NCI-H345 (cell line): ENCODE data around the gene AGFG1.
A peak's percentile ranks its signal among the peaks of the same experiment; 100 is the strongest.
"Not testable (repeated sequence)": the region's sequence is repeated elsewhere in the genome, so short reads cannot be mapped to it uniquely, and the experiment has no call there.

Experiments used
- DNase-seq: peaks from one replicate; lab custom pipeline; 2025; lab: John Stamatoyannopoulos, UW

The AGFG1 gene

DNA sequence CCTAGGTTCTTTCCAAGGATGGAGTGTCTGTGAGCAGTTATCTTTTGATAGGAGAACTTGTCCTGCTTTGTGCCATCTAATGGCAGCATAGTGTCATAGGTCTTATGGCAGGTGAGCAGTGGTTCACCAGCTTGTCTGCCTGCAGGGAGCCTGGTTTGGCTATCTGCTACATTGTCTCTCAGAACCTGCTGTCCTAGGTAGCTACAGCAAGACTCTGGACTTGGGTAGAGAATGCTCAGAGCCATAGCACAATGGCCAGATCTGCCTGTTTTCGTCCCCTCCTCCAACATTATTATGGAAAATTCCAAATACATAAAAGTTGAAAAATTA, 28.3 kb downstream of the AGFG1 start:
- no peak for DNase-seq

DNA sequence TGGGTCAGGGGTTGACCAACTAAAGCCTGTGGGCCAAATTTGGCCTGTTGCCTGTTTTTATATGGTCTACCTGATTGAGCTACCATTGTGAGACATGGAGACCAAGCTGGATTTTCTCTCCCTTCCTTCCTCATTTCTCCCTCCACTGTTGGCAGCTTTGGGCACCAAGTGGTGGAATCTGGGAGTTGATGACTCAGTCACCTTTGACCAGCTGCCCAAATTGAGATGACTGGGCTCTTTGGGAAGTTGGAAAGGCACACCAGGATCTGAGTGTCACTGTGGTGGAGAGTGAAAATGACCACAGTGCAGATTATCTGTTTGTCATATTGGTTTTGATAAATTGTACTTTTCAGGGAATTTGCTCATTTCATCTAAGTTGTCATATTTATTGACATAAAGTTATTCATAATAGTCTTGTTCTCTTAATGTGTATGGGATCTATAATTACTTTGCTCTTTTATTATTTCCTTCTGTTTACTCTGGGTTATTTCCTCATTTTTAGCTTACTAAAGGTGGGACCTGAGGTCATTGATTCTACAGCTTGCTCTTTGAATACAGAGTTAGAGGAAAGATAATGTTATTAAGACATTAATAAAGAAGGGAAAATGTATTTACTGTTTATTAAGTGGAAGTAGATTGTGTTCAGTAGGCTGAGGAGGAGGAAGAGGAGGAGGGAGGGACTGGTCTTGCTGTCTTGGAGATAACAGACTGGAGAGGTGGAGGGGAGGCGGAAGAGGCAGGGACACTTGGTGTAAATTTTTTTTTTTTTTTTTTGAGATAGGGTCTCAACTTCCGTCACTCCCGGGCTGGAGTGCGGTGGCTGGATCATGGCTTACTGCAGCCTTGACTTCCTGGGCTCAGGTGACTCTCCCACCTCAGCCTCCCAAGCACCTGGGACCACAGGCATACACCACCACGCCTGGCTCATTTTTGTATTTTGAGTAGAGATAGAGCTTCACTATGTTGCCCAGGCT, 31.8 kb downstream of the AGFG1 start:
- no peak for DNase-seq

DNA sequence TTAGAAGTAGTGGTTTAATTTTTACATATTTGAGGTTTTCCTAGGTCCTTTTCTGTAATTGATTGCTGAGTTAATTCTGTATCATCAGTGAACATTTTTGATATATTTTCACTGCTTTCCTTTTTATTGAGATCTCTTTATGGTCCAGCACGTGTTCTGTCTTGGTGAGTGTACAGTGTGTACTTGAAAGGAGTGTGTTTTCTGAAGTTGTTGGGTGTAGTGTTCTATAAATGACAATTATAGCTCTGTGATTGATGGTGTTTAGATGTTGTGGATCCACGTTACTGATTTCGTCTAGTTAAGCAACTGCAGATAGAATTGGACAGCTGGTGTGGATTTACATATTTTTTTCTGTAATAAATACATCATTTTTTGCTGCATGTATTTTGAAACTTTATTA, 32.7 kb downstream of the AGFG1 start:
- DNase-seq: no peak

DNA sequence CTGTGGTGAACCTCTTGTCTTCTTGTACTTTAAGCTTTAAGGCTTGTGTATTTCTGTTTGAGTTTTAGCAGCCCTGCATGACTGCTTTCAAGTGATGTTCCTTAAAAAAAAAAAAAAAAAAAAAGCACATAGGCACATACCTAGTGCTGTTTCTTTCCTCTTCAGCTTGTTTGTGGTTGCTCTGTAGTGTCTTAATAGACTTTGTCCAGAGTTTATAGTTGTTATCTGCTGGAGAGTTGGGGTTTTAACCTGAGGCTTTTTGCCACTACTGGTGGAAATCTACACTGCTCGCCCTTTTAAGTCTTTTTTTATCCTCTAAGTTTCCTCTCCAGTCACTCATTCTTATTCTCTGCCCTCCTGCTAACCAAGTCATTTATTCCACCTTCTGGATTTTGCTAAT, 34.5 kb downstream of the AGFG1 start:
- DNase-seq: no peak

DNA sequence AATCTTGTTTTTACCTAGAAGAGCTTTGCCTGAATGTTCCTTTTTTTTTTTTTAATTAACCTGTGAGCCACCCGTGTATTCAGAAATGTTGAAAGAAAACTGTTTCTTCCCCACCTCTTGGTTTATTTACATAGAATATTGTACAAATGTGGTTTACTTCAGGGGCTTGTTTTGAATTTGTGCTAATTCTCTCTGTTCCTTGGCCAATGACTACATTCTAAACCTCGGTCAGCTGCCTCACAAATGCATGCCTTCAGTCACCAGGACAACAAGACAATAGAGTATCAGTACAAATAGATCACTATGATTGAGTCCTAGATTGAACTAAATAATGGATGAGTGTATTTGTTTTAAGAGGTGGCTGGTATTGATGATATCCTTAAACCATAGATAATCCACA, 36.0 kb downstream of the AGFG1 start:
- no peak for DNase-seq

DNA sequence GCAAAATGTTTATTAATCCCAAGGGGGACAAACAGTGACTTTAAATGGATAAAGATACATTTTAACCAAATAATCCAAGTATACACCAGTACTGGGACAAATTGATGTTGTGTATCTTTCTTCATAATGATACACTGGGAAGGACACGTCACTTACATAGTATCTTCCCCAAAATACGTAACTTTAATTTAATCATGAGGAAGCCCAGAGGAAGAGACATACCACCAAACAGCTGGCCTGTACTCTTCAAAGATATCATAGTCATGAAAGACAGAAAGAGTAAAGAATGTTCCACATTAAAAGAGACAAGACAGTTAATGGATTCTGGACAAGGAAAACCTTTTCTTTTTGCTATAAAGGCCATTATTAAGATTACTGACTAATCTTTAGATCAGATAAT, 37.1 kb downstream of the AGFG1 start:
- no peak for DNase-seq

DNA sequence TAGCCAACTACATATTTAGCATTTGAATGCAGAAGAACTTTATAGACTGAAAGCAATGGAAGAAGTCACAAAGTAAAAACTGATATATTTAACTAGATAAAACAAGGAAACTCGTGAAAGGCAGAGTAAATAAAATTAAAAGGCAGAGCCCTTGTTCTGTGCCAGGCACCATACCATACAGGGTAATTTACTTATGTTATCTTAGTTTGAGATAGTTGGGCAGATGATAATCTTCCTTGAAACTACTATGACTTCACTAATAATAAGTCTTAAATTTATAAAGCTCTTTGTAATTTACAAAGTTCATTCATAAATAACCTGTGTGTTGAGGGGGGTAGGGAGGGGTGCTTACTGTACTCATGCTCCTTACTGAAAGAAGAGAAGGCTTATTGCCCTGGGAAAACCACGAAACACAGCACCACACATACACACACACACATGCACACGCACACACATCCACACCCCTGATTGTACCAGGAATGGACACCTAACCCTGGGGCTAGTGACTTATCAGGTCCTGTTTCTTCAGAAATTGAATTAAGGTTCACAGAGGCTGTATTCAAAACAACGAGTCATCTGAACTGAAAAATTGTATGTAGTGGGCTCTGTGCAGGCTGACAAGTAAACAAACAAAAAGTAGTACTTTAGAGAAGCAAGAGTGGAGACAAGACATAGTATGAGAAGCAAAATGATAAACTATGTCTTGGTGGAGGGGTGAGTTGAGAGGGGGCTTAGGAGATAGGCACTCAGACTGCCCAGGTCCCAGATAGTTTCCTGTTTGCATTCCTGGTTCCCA, 38.1 kb downstream of the AGFG1 start:
- no peak for DNase-seq

DNA sequence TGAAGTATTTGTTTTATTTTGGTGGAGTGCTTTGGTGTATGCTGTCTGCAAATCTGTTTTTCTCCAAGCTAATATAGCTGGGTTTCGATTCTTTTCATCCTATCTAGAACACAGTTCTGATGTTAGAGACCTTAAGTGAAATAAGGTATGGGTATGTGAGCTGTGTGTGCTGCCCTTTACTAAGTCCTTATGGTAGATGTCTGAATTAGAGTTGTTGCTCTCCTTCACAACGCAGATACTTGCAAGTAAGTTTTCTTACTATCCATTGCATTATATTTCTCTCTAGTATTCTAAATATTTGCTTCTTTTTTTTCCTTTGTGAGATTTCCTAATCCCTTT, 38.6 kb downstream of the AGFG1 start:
- DNase-seq: no peak

DNA sequence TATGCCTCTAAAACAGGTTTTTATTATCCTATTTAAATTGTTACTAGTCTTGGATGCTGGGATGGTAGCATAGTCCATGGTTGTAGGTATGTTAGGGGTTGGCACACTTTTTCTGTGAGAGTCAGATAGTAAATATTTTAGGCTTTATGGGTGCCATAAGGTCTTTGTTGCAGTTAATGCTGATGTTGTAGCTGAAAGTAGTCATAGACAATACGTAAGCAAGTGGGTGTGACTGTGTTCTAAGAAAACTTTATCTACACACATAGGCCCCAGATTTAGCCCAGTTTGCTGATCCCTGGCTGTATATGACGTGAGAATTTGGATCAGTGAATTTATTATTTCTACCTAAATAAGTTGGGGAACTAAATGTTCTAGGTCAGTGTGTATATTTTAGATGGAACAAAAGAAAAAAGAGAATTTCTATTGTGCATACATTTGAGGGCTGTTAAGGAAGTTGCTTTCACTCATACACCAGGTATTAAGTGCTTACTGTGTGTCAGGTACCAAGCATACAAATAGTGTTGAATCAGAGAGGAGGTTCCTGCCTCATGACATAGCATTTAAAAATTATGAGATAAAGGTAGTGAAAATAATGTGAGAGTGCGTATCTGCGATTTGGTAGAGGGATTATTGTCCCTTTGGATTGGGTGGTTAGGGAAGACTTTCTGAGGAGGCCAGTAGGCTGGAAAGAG, 39.4 kb downstream of the AGFG1 start:
- no peak for DNase-seq

DNA sequence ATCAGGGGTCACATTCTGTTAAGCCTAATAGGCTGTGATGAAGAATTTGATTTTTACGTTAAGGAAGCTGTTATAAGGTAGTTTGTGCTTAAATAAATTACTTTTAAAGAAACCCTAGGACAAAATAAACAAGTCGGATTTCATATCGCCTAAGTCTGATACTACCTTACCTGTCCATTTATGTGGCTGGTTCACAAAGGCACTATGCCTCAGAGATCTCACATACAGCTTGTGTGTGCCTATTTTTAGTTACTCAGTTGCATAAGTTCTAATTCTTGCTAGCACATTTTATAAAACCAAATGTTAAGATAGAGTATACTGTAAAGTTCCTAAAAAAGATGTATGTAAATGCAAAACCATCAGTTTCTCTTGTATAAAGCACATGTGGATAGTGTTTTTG, 40.0 kb downstream of the AGFG1 start:
- DNase-seq: no peak

DNA sequence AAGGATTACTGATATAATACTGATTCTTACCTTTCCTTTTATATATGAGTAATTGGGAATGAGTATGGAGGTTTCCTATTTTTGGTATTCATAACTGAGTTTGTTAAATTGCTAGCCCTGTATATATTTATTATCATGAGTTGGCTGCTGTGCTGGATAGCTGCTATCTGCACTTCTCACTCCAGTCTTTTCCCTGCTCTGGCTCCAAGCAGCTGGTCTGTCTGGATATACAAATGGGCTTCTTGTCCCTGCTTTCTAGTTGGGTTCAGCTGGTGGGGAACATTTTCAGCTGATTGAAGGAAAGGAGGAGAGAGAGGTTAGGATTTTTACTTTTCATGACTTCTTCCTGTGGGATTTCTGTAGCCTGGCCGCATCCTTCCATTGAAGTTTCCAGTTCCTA, 41.2 kb downstream of the AGFG1 start:
- DNase-seq: no peak

DNA sequence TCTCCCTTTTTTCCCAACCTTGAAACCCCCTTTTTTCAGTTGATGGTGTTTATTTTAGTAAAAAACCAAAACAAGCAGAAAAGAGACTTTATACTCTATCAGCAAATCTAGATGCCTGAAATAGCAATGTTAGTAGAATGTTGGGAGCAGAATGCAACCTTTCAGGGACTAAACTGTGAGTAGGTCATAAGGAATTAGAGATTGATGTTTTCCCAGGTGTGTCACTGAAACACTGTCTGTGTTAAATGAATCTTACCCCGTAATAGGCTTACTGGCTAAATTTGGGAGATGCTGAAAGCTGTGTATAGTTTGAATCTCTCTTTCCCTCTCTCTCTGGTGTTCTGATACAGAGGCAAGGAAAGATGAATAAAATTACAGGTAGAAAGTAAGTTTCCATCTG, 43.8 kb downstream of the AGFG1 start:
- DNase-seq: no peak

DNA sequence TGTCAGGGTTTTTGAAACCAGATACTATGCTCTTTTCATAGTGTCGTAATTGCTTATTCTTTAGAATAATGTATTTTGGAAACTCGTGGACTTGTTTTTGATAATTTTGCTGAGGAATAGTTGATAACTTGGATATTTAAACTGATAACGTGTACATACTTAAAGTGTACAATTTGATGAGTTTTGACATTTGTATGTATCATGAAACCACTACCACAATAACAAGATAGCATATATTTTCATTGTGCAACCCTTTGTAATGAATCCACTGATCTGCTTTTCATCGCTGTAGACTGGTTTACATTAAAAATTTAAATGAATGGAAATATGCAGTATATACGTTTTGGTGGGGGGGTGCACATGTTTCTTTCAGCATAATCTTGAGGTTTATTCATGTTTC, 45.8 kb downstream of the AGFG1 start:
- no peak for DNase-seq

DNA sequence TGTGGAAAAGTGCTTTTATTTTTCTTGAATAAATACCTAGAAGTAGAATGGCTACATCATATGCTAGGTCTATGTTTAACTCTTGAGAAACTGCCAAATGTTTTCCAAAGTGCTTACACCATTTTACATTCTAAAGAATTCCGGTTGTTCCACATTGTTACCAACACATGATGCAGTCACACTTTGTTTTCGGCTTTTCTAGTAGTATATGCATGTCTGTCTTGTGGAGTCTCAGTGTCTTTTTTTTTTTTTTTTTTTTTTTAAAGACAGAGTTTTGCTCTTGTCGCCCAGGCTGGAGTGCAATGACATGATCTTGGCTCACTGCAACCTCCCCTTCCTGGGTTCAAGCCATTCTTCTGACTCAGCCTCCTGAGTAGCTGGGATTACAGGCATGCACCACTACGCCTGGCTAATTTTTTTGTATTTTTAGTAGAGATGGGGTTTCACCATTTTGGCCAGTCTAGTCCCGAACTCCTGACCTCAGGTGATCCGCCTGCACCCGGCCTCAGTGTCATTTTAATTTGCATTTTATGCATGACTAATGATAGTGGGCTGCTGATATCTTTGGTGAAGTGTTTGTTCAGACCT, 46.4 kb downstream of the AGFG1 start:
- DNase-seq: not testable (repeated sequence)

DNA sequence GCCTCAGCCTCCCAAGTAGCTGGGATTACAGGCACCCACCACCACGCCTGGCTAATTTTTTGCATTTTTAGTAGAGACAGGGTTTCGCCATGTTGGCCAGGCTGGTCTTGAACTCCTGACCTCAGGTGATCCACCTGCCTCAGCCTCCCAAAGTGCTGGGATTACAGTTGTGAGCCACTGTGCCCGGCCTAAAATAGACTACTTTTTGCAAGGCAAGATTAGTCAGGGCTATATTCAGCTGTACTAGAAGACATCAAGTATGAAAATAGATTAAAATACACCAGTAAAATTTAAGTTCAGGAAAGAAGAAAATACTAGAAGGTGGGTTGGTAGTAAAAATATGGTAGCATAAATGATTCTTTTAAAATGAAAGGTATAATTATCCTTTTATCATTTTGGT, 49.2 kb downstream of the AGFG1 start:
- not testable (repeated sequence) for DNase-seq

DNA sequence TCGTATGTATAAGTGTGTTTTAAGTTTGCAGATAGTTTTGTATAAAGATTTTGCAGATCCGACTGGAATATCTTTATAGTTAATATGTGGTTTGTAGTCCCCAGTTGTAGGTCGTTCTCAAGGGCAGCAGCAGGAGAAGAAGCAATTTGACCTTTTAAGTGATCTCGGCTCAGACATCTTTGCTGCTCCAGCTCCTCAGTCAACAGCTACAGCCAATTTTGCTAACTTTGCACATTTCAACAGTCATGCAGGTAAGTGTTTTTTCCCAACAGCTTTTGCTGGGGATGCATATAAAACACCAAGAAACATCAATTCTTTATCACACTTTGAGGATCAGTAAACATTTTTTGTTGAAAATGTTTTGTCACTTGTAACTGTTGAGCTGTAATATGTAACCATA, 52.7 kb downstream of the AGFG1 start:
- no peak for DNase-seq

DNA sequence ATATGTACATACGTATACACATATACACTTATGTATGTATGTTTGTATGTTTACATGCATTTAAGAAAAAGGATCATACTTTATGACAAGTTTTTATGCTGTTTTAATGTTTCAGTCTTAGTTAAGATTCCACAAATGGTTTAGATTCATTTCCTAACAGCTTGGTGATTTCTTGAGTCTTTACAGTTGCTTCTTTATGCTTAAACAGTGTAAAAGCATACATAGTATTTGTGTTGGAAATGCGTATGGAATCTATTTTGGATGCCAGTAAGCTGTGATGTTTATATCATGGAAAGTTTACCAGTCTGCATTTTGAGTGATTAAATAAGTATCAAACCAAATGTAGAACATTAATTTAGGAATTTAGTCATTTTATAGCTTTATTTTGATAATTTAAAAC, 55.4 kb downstream of the AGFG1 start:
- no peak for DNase-seq

DNA sequence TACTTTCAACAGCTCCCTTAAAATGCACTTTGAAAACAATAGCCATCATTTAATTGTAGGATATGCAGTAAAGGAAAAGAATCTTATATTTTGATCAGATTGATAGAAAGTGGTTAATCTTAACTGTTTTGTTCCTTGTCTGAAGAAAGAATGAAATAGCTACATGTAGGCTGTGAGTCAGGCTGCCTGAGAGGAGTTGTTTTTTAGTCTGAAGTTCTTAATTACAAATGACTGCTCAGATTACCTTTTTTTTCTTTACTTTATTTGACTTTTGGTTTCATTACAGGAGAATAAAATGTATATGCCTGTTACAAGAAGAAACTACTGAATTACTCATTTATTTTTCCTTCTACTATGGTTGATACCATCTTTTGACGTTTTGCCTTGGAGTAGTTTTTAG, 56.8 kb downstream of the AGFG1 start:
- no peak for DNase-seq

DNA sequence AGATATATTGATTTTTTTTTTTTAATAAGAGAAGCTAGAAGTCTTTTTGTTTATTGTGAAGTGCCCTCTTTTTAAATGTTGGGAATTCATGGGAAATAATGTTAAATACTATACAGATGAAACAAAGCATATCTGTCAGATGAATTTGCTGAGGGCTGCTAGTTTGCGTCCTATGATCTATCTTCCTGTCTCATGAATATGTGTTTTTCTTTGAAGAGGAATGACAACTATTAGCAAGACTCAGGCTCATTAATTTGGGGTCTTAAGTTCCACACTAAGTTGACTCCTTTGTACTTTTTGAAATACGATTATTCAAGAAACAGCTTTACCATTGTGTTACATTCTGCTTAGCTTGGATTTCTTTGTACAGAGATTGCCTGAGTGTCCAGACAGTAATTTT, 57.9 kb downstream of the AGFG1 start:
- no peak for DNase-seq

DNA sequence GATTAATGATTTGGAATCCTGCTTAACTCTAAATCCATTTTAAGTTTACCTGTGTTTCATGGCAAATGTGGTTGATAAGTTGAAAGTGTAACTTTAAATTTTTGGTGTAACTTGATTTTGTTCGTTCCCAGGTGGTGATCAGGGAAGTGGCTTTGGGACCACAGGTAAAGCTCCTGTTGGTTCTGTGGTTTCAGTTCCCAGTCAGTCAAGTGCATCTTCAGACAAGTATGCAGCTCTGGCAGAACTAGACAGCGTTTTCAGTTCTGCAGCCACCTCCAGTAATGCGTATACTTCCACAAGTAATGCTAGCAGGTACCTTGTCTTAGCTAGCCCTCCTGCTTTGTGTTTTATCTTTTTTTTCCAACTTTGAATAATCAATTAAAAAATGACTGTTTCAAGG, 62.8 kb downstream of the AGFG1 start:
- DNase-seq: no peak

DNA sequence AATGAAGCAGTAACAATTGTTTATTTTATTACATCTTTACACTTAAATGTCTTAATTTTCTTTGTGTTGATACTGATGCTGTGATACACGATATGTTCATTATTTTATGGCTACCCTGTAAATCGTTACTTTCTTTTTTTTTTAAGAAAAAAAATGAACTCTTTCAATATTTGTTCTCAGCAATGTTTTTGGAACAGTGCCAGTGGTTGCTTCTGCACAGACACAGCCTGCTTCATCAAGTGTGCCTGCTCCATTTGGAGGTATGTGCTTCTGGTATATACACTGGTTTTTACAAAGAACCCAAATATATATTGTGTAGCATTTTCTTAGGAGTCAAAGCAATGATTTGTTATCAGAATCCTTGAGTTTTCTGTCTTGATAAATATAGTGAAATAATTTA, 64.5 kb downstream of the AGFG1 start:
- DNase-seq: peak; percentile 37

DNA sequence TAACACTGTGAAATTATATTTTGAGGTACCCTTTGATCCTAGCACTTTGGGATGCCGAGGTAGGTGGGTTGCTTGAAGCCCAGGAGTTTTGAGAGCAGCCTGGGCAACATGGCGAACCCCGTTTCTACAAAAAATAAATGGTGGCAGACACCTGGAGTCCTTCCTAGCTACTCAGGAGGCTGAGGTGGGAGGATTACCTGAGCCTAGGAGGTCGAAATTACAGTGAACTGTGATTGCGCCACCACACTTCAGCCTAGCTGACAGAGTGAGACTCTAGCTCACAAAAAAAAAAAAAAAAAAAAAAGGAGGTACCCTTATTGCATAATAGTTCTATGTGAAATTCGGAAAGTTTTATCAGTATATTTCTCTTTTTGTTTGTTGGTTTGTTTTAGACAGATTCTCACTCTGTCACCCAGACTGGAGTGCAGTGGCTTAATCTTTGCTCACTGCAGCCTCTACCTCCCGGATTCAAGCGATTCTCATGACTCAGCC, 67.6 kb downstream of the AGFG1 start:
- DNase-seq: no peak
